Endothelial cell of umbilical vein (primary cell): ENCODE data around the gene ACLY. TPM values are rescaled to one million over a fixed set of nuclear protein-coding genes. Genes with fewer than 3 reads are reported as not detected.

Experiments used
- BruUV-seq: library from RNA; stranded (reverse); fragments of 400-500 nt; replicated peaks from 2 replicates; lab custom pipeline; 2021; lab: Mats Ljungman, UMichigan
- CTCF ChIA-PET: fragments of 300-600, 350-600 bp; sonication (Branson Sonifier 250); formaldehyde crosslinking; loops from one replicate; lab custom pipeline; 2021; ENCODE audit warnings: antibody characterized with exemption, inconsistent platforms; lab: Charles Lee
- POLR2A ChIA-PET: fragments of 300-600, 350-600 bp; sonication (Branson Sonifier 250); formaldehyde crosslinking; loops from one replicate; lab custom pipeline; 2021; ENCODE audit warnings: antibody characterized with exemption, inconsistent platforms; lab: Charles Lee
- DNase-seq: peaks from one replicate; pipeline ENCODE4 v3.0.0-alpha.2; 2011; ENCODE audit warnings: low read depth, low spot score
- FAIRE-seq: peaks from 2 replicates; lab custom pipeline; 2011; peaks lifted over from hg19 to GRCh38; lab: Jason Lieb, UNC
- H2AFZ ChIP-seq: 2 replicates; pipeline ENCODE4 v1.6.0; 2012; ENCODE audit warnings: low read depth, low read length, control low read depth, inconsistent platforms
- H3K27ac ChIP-seq: 2 replicates; pipeline ENCODE4 v1.5.1; 2011; ENCODE audit warnings: low read depth, mild to moderate bottlenecking, control low read depth, low read length, moderate library complexity; ENCODE audit not compliant: insufficient read depth
- H3K27me3 ChIP-seq, 2 experiments: 2 replicates each; pipeline versions ENCODE4 v1.6.0 to v1.6.1; 2011; ENCODE audit warnings: low read length in 2 of 2, mixed read lengths in 1 of 2; ENCODE audit not compliant: control insufficient read depth in 2 of 2, insufficient read depth in 2 of 2
- H3K36me3 ChIP-seq, 2 experiments: 2 replicates in 1 of 2; 3 replicates in 1 of 2; pipeline ENCODE4 v1.5.1; 2011; ENCODE audit warnings: low read length in 2 of 2, mild to moderate bottlenecking in 1 of 2, moderate library complexity in 1 of 2; ENCODE audit not compliant: control insufficient read depth in 2 of 2, insufficient read depth in 2 of 2; ENCODE audit errors: extremely low read depth in 1 of 2
- H3K4me1 ChIP-seq: 3 replicates; pipeline ENCODE4 v1.5.1; 2011; ENCODE audit warnings: mild to moderate bottlenecking, low read length; ENCODE audit not compliant: control insufficient read depth, insufficient read depth; ENCODE audit errors: extremely low read depth
- H3K4me2 ChIP-seq: 2 replicates; pipeline ENCODE4 v1.6.1; 2011; ENCODE audit warnings: low read length, control low read depth, mixed read lengths; ENCODE audit not compliant: insufficient read depth
- H3K4me3 ChIP-seq, 3 experiments: fragments of 200-600 bp in 1 of 3; sonication (generic), shearing (Covaris generic) in 1 of 3; replicated peaks in 1 of 3; 2 replicates each; pipeline ENCODE4 v1.5.1; 2011 to 2016; ENCODE audit warnings: control low read depth in 3 of 3, low read length in 3 of 3, mild to moderate bottlenecking in 2 of 3, inconsistent platforms in 1 of 3, low read depth in 1 of 3, moderate library complexity in 1 of 3; ENCODE audit not compliant: insufficient read depth in 1 of 3
- H3K79me2 ChIP-seq: 2 replicates; pipeline ENCODE4 v1.6.0; 2012; ENCODE audit warnings: low read length, inconsistent platforms; ENCODE audit not compliant: control insufficient read depth, insufficient read depth
- H3K9ac ChIP-seq: replicated peaks from 2 replicates; pipeline ENCODE3; 2011; ENCODE audit warnings: low read length, control low read depth; ENCODE audit not compliant: insufficient read depth; ENCODE audit errors: extremely low read depth
- H3K9me1 ChIP-seq: replicated peaks from 3 replicates; pipeline ENCODE4 v1.6.0; 2011; ENCODE audit warnings: mild to moderate bottlenecking, low read length; ENCODE audit not compliant: control insufficient read depth, insufficient read depth; ENCODE audit errors: extremely low read depth
- H3K9me3 ChIP-seq: replicated peaks from 2 replicates; pipeline ENCODE4 v1.5.1; 2012; ENCODE audit warnings: low read length, inconsistent platforms; ENCODE audit not compliant: control insufficient read depth, insufficient read depth
- H4K20me1 ChIP-seq: replicated peaks from 2 replicates; pipeline ENCODE3; 2011; ENCODE audit warnings: mild to moderate bottlenecking, low read length; ENCODE audit not compliant: control insufficient read depth, insufficient read depth; ENCODE audit errors: extremely low read depth
- EZH2 ChIP-seq: IDR thresholded peaks from 2 replicates; pipeline ENCODE4 v1.6.1; 2012; ENCODE audit warnings: borderline replicate concordance, low read depth, mild to moderate bottlenecking, moderate library complexity, low read length, inconsistent platforms; ENCODE audit not compliant: severe bottlenecking
- FOS ChIP-seq: IDR thresholded peaks from 2 replicates; pipeline ENCODE4 v1.6.1; 2011; ENCODE audit warnings: mild to moderate bottlenecking, low read length, moderate library complexity, borderline replicate concordance; ENCODE audit not compliant: insufficient read depth
- GATA2 ChIP-seq: IDR thresholded peaks from 2 replicates; pipeline ENCODE4 v1.7.0; 2011; ENCODE audit warnings: low read depth, mild to moderate bottlenecking, moderate library complexity, mixed read lengths, low read length; ENCODE audit not compliant: insufficient read length, insufficient read depth
- JUN ChIP-seq: IDR thresholded peaks from 2 replicates; pipeline ENCODE4 v1.6.1; 2011; ENCODE audit warnings: borderline replicate concordance, low read depth; ENCODE audit not compliant: insufficient read length, insufficient read depth
- POLR2A ChIP-seq: IDR thresholded peaks from 2 replicates; pipeline ENCODE4 v1.6.1; 2012; ENCODE audit warnings: low read depth, mild to moderate bottlenecking, control low read depth, low read length
- POLR2AphosphoS5 ChIP-seq: IDR thresholded peaks from 2 replicates; pipeline ENCODE4 v1.6.1; 2012; ENCODE audit warnings: low read depth, mild to moderate bottlenecking, control low read depth, low read length, moderate library complexity; ENCODE audit not compliant: insufficient read depth
- dilution Hi-C: fragments of 300-500 bp; cut with MboI; formaldehyde crosslinking; loops from one replicate; pipeline ENCODE4 v1.15.0; 2019; ENCODE audit warnings: low sequenced_read_pairs; ENCODE audit not compliant: extremely low pct_ligation_motif_present
- intact Hi-C: fragments of 100-400 bp; cut with micrococcal nuclease; formaldehyde crosslinking; loops from one replicate; pipeline ENCODE4 v1.10.0; 2022
- polyA plus RNA-seq, 4 experiments: library from polyadenylated mRNA; depleted of rRNA in 3 of 4; stranded (reverse) in 3 of 4; unstranded in 1 of 4; fragments of >200 nt; gene quantifications; 2 replicates each; pipeline versions ENCODE4 v1.2.1 to v1.2.3, GENCODE V29; 2011 to 2012; ENCODE audit warnings: missing spikeins in 1 of 4
- total RNA-seq: library from RNA; stranded (reverse); gene quantifications from 2 replicates; pipeline ENCODE4 v1.2.3, GENCODE V29; 2021
- TF ChIP-seq, protein P1 (sequence below), 2 donors: IDR thresholded peaks; 1 replicate in 1 of 2; 2 replicates in 1 of 2; pipeline ENCODE4 v1.5.1; 2011; ENCODE audit warnings: low read length in 2 of 2, mild to moderate bottlenecking in 2 of 2, moderate library complexity in 2 of 2, control low read depth in 1 of 2, inconsistent platforms in 1 of 2, low read depth in 1 of 2; ENCODE audit not compliant: insufficient read depth in 1 of 2; ENCODE audit errors: extremely low read depth in 1 of 2

ACLY gene
- total and polyA plus RNA-seq, 2 donors (not counting 3 experiments of a cell fraction or from before 2014, with no cell fraction given) = 174 to 324 TPM

DNA sequence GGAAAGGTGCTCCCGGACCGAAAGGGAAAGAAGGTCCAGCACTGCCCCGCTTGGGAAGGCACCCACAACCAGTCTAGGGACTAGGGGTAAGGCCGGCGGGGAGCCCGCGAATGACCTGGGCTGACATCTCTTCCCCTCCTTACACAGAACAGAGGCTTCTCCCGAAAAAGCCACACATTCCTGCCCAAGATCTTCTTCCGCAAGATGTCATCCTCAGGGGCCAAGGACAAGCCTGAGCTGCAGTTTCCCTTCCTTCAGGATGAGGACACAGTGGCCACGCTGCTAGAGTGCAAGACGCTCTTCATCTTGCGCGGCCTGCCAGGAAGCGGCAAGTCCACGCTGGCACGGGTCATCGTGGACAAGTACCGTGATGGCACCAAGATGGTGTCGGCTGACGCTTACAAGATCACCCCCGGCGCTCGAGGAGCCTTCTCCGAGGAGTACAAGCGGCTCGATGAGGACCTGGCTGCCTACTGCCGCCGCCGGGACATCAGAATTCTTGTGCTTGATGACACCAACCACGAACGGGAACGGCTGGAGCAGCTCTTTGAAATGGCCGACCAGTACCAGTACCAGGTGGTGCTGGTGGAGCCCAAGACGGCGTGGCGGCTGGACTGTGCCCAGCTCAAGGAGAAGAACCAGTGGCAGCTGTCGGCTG is 49.3 kb upstream of the ACLY start:
- Histone ChIP-seq H2AFZ (no peak overlapping the region), H3K4me2 (peak overlapping the region; percentile 54), H3K9ac (no peak overlapping the region), H3K9me3 (no peaks in the 10 kb centered on the region), H3K27ac (no peak overlapping the region), H3K9me1 (no peaks in the 10 kb centered on the region), H4K20me1 (no peaks in the 10 kb centered on the region), H3K79me2 (peaks cover 22% of the 10 kb centered on the region), H3K27me3 (no peaks in the 10 kb centered on the region), H3K4me1 (peaks cover 18% of the 10 kb centered on the region), H3K4me3 (peak overlapping the region in 2 of 3 experiments; percentile 74 to 79), H3K36me3 (peaks cover 2 to 22% of the 10 kb centered on the region in 2 experiments)
- FAIRE-seq (no peak), DNase-seq (no peak)
- ChIA-PET CTCF (interaction anchor here (1.4 kb wide), 1 partner anchor 9 kb away, joined by 3 read pairs; no protein-coding TSS in a partner anchor), POLR2A (no interaction called here)
- dilution Hi-C loops = loop anchor here (25.0 kb wide), 1 partner anchor 144 kb away; the partner anchor contains the start of genes DHX58, HSPB9 and KAT2A
- TF ChIP-seq POLR2AphosphoS5 (peak; percentile 13), GATA2 (no peak)
- intact Hi-C loops = loop anchor here (5.0 kb wide), 1 partner anchor 49 kb away; the partner anchor contains the start of gene DNAJC7
- BruUV-seq = TSS peak; percentile 16

GRCh38 chr17:41967141-41967920 is 48.6 kb upstream of the ACLY start:
- Histone ChIP-seq H3K9ac (peak overlapping the region; percentile 95), H3K4me3 (peak overlapping the region; percentile 74 to 93 (median 79)), H3K9me1 (no peaks in the 10 kb centered on the region), H3K27ac (peak overlapping the region; percentile 51), H3K79me2 (peaks cover 22% of the 10 kb centered on the region), H3K36me3 (peaks cover 2 to 14% of the 10 kb centered on the region in 2 experiments), H3K9me3 (no peaks in the 10 kb centered on the region), H3K4me1 (peaks cover 18% of the 10 kb centered on the region), H4K20me1 (no peaks in the 10 kb centered on the region), H3K27me3 (no peaks in the 10 kb centered on the region), H2AFZ (peak overlapping the region; percentile 23), H3K4me2 (peak overlapping the region; percentile 54)
- FAIRE-seq = no peak
- BruUV-seq = no TSS peak
- POLR2A ChIA-PET = interaction anchor here (0.5 kb wide), 1 partner anchor 12 kb away, joined by 5 read pairs; no protein-coding TSS in a partner anchor
- CTCF ChIA-PET = interaction anchor here (1.3 to 7.6 kb wide), 6 partner anchors 9 to 151 kb away, joined by 3 to 74 read pairs (median 5); partner anchors contain the start of genes KAT2A and ODAD4
- intact Hi-C loops (loop anchor here (5.0 kb wide), 1 partner anchor 50 kb away; the partner anchor contains the start of gene DNAJC7), dilution Hi-C loops (loop anchor here (25.0 kb wide), 1 partner anchor 145 kb away; the partner anchor contains the start of genes DHX58, HSPB9 and KAT2A)
- TF ChIP-seq GATA2 (no peak), EZH2 (no peak), POLR2A (no peak), JUN (no peak), FOS (no peak)
- TF ChIP-seq, protein P1, sequence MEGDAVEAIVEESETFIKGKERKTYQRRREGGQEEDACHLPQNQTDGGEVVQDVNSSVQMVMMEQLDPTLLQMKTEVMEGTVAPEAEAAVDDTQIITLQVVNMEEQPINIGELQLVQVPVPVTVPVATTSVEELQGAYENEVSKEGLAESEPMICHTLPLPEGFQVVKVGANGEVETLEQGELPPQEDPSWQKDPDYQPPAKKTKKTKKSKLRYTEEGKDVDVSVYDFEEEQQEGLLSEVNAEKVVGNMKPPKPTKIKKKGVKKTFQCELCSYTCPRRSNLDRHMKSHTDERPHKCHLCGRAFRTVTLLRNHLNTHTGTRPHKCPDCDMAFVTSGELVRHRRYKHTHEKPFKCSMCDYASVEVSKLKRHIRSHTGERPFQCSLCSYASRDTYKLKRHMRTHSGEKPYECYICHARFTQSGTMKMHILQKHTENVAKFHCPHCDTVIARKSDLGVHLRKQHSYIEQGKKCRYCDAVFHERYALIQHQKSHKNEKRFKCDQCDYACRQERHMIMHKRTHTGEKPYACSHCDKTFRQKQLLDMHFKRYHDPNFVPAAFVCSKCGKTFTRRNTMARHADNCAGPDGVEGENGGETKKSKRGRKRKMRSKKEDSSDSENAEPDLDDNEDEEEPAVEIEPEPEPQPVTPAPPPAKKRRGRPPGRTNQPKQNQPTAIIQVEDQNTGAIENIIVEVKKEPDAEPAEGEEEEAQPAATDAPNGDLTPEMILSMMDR (IDR thresholded peaks at IDR 0.05; ENCODE audit: extremely low read depth in 1 of 2, insufficient read depth in 1 of 2, low read depth in 1 of 2, low read length in 2 of 2) = no peak
- DNase-seq = no peak
